ENCODE results near the gene NAGK.

NAGK gene

DNA sequence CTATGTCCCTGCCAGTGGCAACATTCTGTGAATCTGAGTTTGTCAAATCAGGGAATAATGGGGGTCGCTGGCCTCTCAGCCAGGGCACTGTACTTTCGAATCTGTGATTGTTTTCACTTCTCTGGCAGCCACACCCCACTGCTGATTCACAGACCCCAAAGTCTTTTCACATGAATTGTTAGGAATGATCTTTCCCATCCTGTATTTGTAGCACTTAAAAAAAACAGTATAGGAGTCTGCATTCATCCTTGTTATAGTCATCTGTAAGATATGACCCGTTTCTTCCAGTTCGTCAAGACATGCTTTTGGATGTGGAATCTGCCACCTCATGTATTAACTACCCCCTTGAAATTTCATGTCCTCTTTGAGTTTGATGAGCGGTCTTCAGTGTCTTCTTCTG is 928 bp downstream of the NAGK start:
- peaks cover 12% of the 10 kb centered on the region for H3K36me3 Mint-ChIP-seq (ENCODE audit: low read depth)
- peak overlapping the region; percentile 94 for H3K4me3 Mint-ChIP-seq
- H3K27me3 Mint-ChIP-seq (ENCODE audit: low read depth, poor library complexity): peaks cover 9% of the 10 kb centered on the region
- peaks cover 30% of the 10 kb centered on the region for H3K4me1 Mint-ChIP-seq
- no peak for DNase-seq
- H3K9me3 Mint-ChIP-seq: no peaks in the 10 kb centered on the region
- TF ChIP-seq, protein P1, sequence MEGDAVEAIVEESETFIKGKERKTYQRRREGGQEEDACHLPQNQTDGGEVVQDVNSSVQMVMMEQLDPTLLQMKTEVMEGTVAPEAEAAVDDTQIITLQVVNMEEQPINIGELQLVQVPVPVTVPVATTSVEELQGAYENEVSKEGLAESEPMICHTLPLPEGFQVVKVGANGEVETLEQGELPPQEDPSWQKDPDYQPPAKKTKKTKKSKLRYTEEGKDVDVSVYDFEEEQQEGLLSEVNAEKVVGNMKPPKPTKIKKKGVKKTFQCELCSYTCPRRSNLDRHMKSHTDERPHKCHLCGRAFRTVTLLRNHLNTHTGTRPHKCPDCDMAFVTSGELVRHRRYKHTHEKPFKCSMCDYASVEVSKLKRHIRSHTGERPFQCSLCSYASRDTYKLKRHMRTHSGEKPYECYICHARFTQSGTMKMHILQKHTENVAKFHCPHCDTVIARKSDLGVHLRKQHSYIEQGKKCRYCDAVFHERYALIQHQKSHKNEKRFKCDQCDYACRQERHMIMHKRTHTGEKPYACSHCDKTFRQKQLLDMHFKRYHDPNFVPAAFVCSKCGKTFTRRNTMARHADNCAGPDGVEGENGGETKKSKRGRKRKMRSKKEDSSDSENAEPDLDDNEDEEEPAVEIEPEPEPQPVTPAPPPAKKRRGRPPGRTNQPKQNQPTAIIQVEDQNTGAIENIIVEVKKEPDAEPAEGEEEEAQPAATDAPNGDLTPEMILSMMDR (IDR thresholded peaks at IDR 0.05): no peak
- H3K27ac Mint-ChIP-seq: no peak overlapping the region

DNA sequence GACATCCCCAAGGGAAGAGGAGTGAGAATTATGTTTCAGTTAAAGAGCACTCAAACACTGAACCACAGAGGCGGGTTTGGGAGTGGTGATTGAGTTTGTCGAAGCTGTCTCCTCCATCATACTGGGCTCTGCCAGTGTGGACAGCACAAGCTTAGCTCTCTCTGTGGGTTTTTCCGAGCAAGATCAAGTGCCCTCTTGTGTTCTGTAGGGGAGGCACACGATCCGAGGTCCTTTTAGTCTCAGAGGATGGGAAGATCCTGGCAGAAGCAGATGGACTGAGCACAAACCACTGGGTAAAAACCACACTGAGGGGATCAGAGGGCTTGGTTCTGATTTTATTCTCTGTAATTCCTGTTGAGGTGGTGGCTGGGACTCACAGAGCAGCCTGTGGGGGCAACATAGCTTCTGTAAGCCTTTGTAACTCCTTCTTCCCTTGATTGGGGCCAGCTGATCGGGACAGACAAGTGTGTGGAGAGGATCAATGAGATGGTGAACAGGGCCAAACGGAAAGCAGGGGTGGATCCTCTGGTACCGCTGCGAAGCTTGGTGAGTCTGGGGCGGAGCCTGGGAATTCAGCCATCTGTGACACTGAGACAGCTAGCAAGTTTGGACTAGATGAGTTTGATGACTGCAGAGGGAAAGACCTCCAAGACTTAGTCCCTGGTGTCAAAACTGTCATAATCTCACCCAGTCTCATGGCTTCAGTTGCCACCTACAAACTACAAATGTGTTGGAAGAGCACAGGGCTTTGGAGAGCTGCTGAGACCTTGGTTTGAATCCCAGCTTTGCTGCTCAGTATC is 2.0 kb downstream of the NAGK start:
- DNase-seq: no peak
- Mint-ChIP-seq H3K27ac (no peak overlapping the region), H3K36me3 (ENCODE audit: low read depth) (peaks cover 13% of the 10 kb centered on the region)

DNA sequence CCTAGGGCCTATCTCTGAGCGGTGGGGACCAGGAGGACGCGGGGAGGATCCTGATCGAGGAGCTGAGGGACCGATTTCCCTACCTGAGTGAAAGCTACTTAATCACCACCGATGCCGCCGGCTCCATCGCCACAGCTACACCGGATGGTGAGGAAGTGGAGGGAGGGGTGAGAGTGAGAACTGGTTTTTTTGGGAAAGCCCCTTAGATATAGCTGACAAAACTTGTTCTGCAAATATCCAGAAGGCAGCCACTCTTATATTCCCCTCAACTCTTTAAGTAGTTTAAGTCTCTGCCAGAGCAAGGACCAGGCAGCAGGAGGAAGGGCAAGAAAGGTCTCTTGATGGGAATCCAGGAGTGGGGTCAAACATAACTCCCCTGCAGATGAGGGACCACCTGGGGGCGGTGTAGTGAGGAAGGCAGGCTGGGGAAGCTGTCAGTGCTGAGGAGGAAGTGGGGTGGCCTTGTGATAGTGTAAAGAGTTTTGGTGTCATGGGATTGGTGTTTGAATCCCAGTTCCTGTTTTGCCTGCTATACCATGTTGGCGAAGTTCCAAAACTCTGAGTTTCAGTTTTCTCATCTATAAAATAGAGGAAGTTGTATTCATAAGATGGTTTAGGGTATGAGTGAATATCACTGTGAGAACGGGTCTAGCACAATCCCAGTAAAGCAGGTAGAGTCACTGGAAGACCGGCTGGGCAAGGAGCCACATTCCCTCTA is 3.4 kb downstream of the NAGK start:
- H3K36me3 Mint-ChIP-seq (ENCODE audit: low read depth): peaks cover 13% of the 10 kb centered on the region
- TF ChIP-seq, protein P1 (IDR thresholded peaks at IDR 0.05): no peak
- H3K4me3 Mint-ChIP-seq: no peak overlapping the region
- no peaks in the 10 kb centered on the region for H3K9me3 Mint-ChIP-seq
- peaks cover 30% of the 10 kb centered on the region for H3K4me1 Mint-ChIP-seq
- DNase-seq: no peak
- H3K27me3 Mint-ChIP-seq (ENCODE audit: low read depth, poor library complexity): no peaks in the 10 kb centered on the region
- no peak overlapping the region for H3K27ac Mint-ChIP-seq

More for the DNA sequence above, 2.0 kb downstream of the NAGK start:
- TF ChIP-seq, protein P1 (IDR thresholded peaks at IDR 0.05): peak; percentile 39
- peaks cover 30% of the 10 kb centered on the region for H3K4me1 Mint-ChIP-seq
- H3K9me3 Mint-ChIP-seq: no peaks in the 10 kb centered on the region
- peak overlapping the region; percentile 94 for H3K4me3 Mint-ChIP-seq
- peaks cover 3% of the 10 kb centered on the region for H3K27me3 Mint-ChIP-seq (ENCODE audit: low read depth, poor library complexity)

DNA sequence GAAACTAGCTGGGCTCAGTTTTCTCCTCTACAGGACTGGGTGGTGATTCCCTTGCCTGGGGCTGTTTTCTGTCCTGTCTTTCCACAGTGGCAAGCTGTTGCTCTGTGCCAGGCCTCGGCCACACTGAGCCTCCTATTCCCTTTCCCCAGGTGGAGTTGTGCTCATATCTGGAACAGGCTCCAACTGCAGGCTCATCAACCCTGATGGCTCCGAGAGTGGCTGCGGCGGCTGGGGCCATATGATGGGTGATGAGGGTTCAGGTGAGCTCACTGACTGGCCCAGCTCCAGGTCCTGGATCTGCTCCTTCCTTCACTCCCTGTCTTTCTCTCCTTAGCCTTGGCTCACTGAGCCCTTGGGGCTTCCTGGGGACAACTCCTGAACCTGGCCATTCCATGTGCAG is 4.0 kb downstream of the NAGK start:
- TF ChIP-seq, protein P1 (IDR thresholded peaks at IDR 0.05): no peak
- peak overlapping the region; percentile 88 for H3K27ac Mint-ChIP-seq
- DNase-seq: no peak
- no peak overlapping the region for H3K4me3 Mint-ChIP-seq
- H3K27me3 Mint-ChIP-seq (ENCODE audit: low read depth, poor library complexity): no peaks in the 10 kb centered on the region
- H3K36me3 Mint-ChIP-seq (ENCODE audit: low read depth): peaks cover 13% of the 10 kb centered on the region
- H3K9me3 Mint-ChIP-seq: no peaks in the 10 kb centered on the region
- H3K4me1 Mint-ChIP-seq: peaks cover 30% of the 10 kb centered on the region

DNA sequence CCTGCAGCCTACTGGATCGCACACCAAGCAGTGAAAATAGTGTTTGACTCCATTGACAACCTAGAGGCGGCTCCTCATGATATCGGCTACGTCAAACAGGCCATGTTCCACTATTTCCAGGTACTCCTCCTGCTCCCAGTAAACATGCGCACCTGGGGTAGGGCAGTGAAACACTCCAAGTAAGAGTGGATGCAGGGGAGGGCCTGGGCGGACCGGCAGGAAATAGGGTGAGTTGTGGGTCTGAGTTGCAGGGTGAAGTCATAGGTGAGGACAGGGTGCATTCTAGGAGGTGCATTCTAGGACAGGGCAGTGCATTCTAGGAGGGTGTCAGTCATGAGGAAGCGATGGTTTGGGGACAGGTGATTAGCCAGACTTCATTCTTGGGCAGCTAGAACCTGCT is 5.0 kb downstream of the NAGK start:
- H3K4me3 Mint-ChIP-seq: no peak overlapping the region

More for the DNA sequence above, 5.0 kb downstream of the NAGK start:
- peaks cover 26% of the 10 kb centered on the region for H3K4me1 Mint-ChIP-seq
- peaks cover 17% of the 10 kb centered on the region for H3K36me3 Mint-ChIP-seq (ENCODE audit: low read depth)
- H3K27me3 Mint-ChIP-seq (ENCODE audit: low read depth, poor library complexity): no peaks in the 10 kb centered on the region
- no peak overlapping the region for H3K27ac Mint-ChIP-seq
- TF ChIP-seq, protein P1 (IDR thresholded peaks at IDR 0.05): no peak
- no peaks in the 10 kb centered on the region for H3K9me3 Mint-ChIP-seq
- no peak for DNase-seq
